Measurements from ENCODE around the gene OSBPL7.

DNA sequence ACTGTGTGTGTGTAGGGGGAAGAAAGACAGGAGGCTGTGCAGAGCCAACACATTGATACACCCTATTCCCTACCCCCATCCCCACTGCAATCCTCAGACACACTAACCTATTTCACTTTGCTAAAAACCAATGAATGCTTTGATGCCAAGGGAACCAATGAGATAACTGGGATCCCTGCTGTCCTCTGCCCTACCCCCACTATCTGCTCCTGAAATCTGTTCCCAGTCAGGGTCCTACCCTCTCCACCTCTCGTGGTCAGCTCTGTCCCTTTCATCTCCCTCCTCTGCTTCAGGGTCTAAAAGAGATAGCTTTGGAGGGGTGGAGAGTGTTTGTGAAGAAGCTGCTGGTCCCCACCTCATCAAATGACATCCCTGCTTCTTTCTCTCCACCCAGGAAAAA lies 48.5 kb upstream of the OSBPL7 start:
- TF ChIP-seq, protein P1, sequence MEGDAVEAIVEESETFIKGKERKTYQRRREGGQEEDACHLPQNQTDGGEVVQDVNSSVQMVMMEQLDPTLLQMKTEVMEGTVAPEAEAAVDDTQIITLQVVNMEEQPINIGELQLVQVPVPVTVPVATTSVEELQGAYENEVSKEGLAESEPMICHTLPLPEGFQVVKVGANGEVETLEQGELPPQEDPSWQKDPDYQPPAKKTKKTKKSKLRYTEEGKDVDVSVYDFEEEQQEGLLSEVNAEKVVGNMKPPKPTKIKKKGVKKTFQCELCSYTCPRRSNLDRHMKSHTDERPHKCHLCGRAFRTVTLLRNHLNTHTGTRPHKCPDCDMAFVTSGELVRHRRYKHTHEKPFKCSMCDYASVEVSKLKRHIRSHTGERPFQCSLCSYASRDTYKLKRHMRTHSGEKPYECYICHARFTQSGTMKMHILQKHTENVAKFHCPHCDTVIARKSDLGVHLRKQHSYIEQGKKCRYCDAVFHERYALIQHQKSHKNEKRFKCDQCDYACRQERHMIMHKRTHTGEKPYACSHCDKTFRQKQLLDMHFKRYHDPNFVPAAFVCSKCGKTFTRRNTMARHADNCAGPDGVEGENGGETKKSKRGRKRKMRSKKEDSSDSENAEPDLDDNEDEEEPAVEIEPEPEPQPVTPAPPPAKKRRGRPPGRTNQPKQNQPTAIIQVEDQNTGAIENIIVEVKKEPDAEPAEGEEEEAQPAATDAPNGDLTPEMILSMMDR (IDR thresholded peaks at IDR 0.05): no peak
- TF ChIP-seq POLR2A (IDR thresholded peaks at IDR 0.05): no peak

Data from esophagus squamous epithelium (tissue), 4 donors.